DND-41 (cell line): ENCODE measurements around the gene DDX23.

Experiments
- CTCF ChIP-seq: IDR thresholded peaks from 2 replicates; pipeline ENCODE4 v1.5.1; 2012; ENCODE audit warnings: borderline replicate concordance, low read length, moderate library complexity, mild to moderate bottlenecking; ENCODE audit not compliant: poor library complexity, severe bottlenecking; ENCODE audit errors: extremely low read depth
- EZH2 ChIP-seq: IDR thresholded peaks from 3 replicates; pipeline ENCODE4 v1.6.1; 2012; ENCODE audit warnings: borderline replicate concordance, low read depth, mild to moderate bottlenecking, moderate library complexity, low read length, inconsistent platforms; ENCODE audit not compliant: severe bottlenecking

- TF ChIP-seq EZH2 (no peak), CTCF (no peak)
Observed at GRCh38 chr12:48788854-48789775, 62.8 kb downstream of the DDX23 start, which contains the start of gene ADCY6.
